HG03095 (cell line): ENCODE data around the gene CAV2.
"Not testable (repeated sequence)": the region's sequence is repeated elsewhere in the genome, so short reads cannot be mapped to it uniquely, and the experiment has no call there.

ENCODE experiments used
- ATAC-seq: cut with Tn5 transposase; IDR thresholded peaks from one replicate; pipeline ENCODE4 v1.9.1; 2021; ENCODE audit warnings: moderate library complexity; ENCODE audit not compliant: unreplicated experiment

The CAV2 gene

GRCh38 chr7:116499168-116500077 is at the start of gene CAV2:
Gene CAV2, plus strand, starts transcription at chr7:116499738. Its CDS starts 44 bp downstream, at chr7:116499782.
- no peak for ATAC-seq

GRCh38 chr7:116449950-116450349 is 49.6 kb upstream of the CAV2 start:
- no peak for ATAC-seq

GRCh38 chr7:116451957-116452729 is 47.4 kb upstream of the CAV2 start:
- ATAC-seq: no peak

- no peak for ATAC-seq
These were observed 45.2 kb upstream of the CAV2 start for GRCh38 chr7:116454377-116454776.

GRCh38 chr7:116455009-116455408 is 44.5 kb upstream of the CAV2 start:
- no peak for ATAC-seq

- ATAC-seq: no peak
These were observed 44.0 kb upstream of the CAV2 start for GRCh38 chr7:116455499-116455898.

- ATAC-seq: no peak
These were observed 38.0 kb upstream of the CAV2 start for GRCh38 chr7:116461500-116461899.

- ATAC-seq: no peak
These were observed 35.6 kb upstream of the CAV2 start for GRCh38 chr7:116463956-116464355.

GRCh38 chr7:116464375-116464774 is 35.2 kb upstream of the CAV2 start:
- no peak for ATAC-seq

GRCh38 chr7:116465125-116465524 is 34.4 kb upstream of the CAV2 start:
- ATAC-seq: no peak

GRCh38 chr7:116468534-116468933 is 31.0 kb upstream of the CAV2 start:
- ATAC-seq: no peak

GRCh38 chr7:116477625-116478024 is 21.9 kb upstream of the CAV2 start:
- ATAC-seq: no peak

GRCh38 chr7:116478834-116479233 is 20.7 kb upstream of the CAV2 start:
- no peak for ATAC-seq

- ATAC-seq: no peak
These were observed 16.1 kb upstream of the CAV2 start for GRCh38 chr7:116483271-116483942.

- not testable (repeated sequence) for ATAC-seq
These were observed 15.1 kb upstream of the CAV2 start for GRCh38 chr7:116484389-116484788.

GRCh38 chr7:116487907-116488521 is 11.5 kb upstream of the CAV2 start:
- no peak for ATAC-seq

- ATAC-seq: no peak
These were observed 9.2 kb upstream of the CAV2 start for GRCh38 chr7:116490351-116490750.

- ATAC-seq: no peak
These were observed 7.5 kb upstream of the CAV2 start for GRCh38 chr7:116491887-116492653.

- ATAC-seq: no peak
These were observed 6.9 kb upstream of the CAV2 start for GRCh38 chr7:116492654-116493109.

GRCh38 chr7:116493449-116493848 is 6.1 kb upstream of the CAV2 start:
- ATAC-seq: no peak
